ENCODE data around the gene SLC27A1. TPM values are rescaled to one million over a fixed set of nuclear protein-coding genes. Genes with fewer than 3 reads are reported as not detected.
A peak's percentile ranks its signal among the peaks of the same experiment; 100 is the strongest.

The SLC27A1 gene
- total RNA-seq, 1 donor from 2014 or later: 9.5 TPM

DNA sequence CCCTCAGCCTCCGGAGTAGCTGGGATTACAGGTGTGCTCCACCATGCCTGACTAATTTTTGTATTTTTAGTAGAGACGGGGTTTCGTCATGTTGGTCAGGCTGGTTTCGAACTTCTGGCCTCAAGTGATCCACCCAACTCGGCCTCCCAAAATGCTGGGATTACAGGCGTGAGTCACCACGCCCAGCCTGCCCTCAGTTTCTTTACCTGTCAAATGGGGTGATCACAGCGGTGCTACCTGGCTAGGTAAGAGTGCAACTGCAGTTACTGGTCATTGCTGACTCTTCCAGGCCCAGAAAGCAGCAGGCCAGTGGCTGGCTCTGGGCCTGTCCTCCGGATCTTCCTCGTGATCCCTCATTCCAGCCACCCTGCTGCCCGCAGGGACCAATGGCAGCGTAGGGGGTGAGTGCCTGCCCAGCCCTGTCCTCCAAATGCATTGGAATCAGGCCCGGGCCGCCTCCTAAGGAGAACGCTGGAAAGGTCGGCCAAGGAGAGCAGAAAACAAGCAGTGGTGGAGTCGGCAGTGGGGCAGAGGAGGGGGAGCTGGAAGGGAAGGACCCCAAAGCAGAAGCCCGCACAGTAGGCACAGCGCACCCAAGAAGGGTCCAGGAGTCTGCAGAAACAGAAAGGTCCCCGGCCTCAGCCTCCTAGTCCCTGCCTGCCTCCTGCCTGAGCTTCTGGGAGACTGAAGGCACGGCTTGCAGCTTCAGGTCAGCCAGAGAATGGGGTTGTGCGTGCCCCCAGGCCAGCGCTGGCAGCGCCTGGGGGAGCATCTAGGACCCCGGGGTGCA, 1.8 kb upstream of the SLC27A1 start:
- peaks cover 9% of the 10 kb centered on the region for H3K4me1 Mint-ChIP-seq (ENCODE audit: low read depth, unreplicated experiment)
- no peaks in the 10 kb centered on the region for H3K9me3 Mint-ChIP-seq (ENCODE audit: unreplicated experiment)
- TF ChIP-seq, protein P1, sequence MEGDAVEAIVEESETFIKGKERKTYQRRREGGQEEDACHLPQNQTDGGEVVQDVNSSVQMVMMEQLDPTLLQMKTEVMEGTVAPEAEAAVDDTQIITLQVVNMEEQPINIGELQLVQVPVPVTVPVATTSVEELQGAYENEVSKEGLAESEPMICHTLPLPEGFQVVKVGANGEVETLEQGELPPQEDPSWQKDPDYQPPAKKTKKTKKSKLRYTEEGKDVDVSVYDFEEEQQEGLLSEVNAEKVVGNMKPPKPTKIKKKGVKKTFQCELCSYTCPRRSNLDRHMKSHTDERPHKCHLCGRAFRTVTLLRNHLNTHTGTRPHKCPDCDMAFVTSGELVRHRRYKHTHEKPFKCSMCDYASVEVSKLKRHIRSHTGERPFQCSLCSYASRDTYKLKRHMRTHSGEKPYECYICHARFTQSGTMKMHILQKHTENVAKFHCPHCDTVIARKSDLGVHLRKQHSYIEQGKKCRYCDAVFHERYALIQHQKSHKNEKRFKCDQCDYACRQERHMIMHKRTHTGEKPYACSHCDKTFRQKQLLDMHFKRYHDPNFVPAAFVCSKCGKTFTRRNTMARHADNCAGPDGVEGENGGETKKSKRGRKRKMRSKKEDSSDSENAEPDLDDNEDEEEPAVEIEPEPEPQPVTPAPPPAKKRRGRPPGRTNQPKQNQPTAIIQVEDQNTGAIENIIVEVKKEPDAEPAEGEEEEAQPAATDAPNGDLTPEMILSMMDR (IDR thresholded peaks at IDR 0.05; ENCODE audit: insufficient read depth, low read depth, low read length): no peak
- TF ChIP-seq EZH2 (IDR thresholded peaks at IDR 0.05; ENCODE audit: insufficient read depth, low read length): no peak
- peaks cover 3% of the 10 kb centered on the region for H3K36me3 Mint-ChIP-seq (ENCODE audit: low read depth, unreplicated experiment)
- H3K27ac ChIP-seq (ENCODE audit: low read depth, low read length): no peak overlapping the region
- peak overlapping the region; percentile 88 for H3K27ac Mint-ChIP-seq (ENCODE audit: unreplicated experiment)
- H3K36me3 ChIP-seq (ENCODE audit: insufficient read depth, low read length): no peaks in the 10 kb centered on the region
- H3K4me1 ChIP-seq (ENCODE audit: insufficient read depth, low read length): peaks cover 21% of the 10 kb centered on the region
- H3K4me3 Mint-ChIP-seq (ENCODE audit: unreplicated experiment): peak overlapping the region; percentile 90
- DNase-seq (ENCODE audit: low read depth) (no peak), FAIRE-seq (no peak)
- H3K4me3 ChIP-seq (ENCODE audit: insufficient read depth, low read depth, low read length): peak overlapping the region; percentile 58
- H3K9ac ChIP-seq (ENCODE audit: low read length): peak overlapping the region; percentile 65
- H3K9me3 ChIP-seq (ENCODE audit: insufficient read depth, low read depth, low read length): no peaks in the 10 kb centered on the region
- H3K4me2 ChIP-seq (ENCODE audit: low read length): peak overlapping the region; percentile 86
- H3K27me3 ChIP-seq (ENCODE audit: insufficient read depth, low read length): peaks cover 3% of the 10 kb centered on the region
- H3K79me2 ChIP-seq (ENCODE audit: insufficient read depth, low read length): peaks cover 12% of the 10 kb centered on the region
- peaks cover 10% of the 10 kb centered on the region for H4K20me1 ChIP-seq (ENCODE audit: insufficient read depth, low read length)
- peak overlapping the region; percentile 88 for H2AFZ ChIP-seq (ENCODE audit: low read depth, low read length)
- H3K27me3 Mint-ChIP-seq (ENCODE audit: low read depth, unreplicated experiment): no peaks in the 10 kb centered on the region

DNA sequence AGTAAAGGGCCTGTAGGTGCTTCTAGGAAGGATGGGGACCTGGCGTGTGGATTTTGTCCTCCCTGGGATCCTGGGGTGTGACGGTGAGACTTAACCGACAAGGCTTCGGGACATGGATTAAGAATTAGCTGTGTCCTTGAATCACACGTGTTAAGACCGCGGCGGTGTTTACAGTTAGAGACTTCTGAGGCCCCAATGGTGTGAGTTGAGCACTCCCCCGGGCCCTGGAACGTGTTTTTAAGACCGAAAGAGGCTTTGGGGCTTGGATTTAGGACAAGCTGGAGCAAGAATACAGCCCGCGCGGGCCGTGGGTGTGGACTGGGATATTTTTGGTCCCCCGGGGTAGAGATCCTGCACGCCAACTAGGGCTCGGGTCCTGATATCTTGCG, 1.2 kb upstream of the SLC27A1 start:
- Histone ChIP-seq H3K27ac (ENCODE audit: low read depth, low read length) (peak overlapping the region; percentile 47), H3K27me3 (ENCODE audit: insufficient read depth, low read length) (no peaks in the 10 kb centered on the region), H3K4me2 (ENCODE audit: low read length) (peak overlapping the region; percentile 86), H3K9me3 (ENCODE audit: insufficient read depth, low read depth, low read length) (no peaks in the 10 kb centered on the region), H3K4me3 (ENCODE audit: insufficient read depth, low read depth, low read length) (peak overlapping the region; percentile 58), H3K9ac (ENCODE audit: low read length) (peak overlapping the region; percentile 65), H4K20me1 (ENCODE audit: insufficient read depth, low read length) (peaks cover 10% of the 10 kb centered on the region), H3K79me2 (ENCODE audit: insufficient read depth, low read length) (peaks cover 14% of the 10 kb centered on the region), H3K4me1 (ENCODE audit: insufficient read depth, low read length) (peaks cover 21% of the 10 kb centered on the region), H3K36me3 (ENCODE audit: insufficient read depth, low read length) (no peaks in the 10 kb centered on the region), H2AFZ (ENCODE audit: low read depth, low read length) (peak overlapping the region; percentile 88)
- Mint-ChIP-seq H3K4me3 (ENCODE audit: unreplicated experiment) (peak overlapping the region; percentile 90), H3K4me1 (ENCODE audit: low read depth, unreplicated experiment) (peaks cover 9% of the 10 kb centered on the region), H3K27me3 (ENCODE audit: low read depth, unreplicated experiment) (no peaks in the 10 kb centered on the region), H3K27ac (ENCODE audit: unreplicated experiment) (peak overlapping the region; percentile 88), H3K9me3 (ENCODE audit: unreplicated experiment) (no peaks in the 10 kb centered on the region), H3K36me3 (ENCODE audit: low read depth, unreplicated experiment) (peaks cover 3% of the 10 kb centered on the region)
- DNase-seq (ENCODE audit: low read depth) (peak; percentile 8), FAIRE-seq (no peak)
- TF ChIP-seq, protein P1 (IDR thresholded peaks at IDR 0.05; ENCODE audit: insufficient read depth, low read depth, low read length): no peak
- no peak for TF ChIP-seq EZH2 (IDR thresholded peaks at IDR 0.05; ENCODE audit: insufficient read depth, low read length)
